Neuron (in vitro differentiated cells): ENCODE data around the gene PHTF1.

Source experiments
- H2AFZ ChIP-seq: one replicate; pipeline ENCODE4 v1.6.1; 2013; ENCODE audit warnings: low read depth, mild to moderate bottlenecking, inconsistent platforms, low read length, moderate library complexity
- H3K27me3 ChIP-seq: one replicate; pipeline ENCODE4 v1.6.1; 2013; ENCODE audit warnings: low read length; ENCODE audit not compliant: insufficient read depth
- H3K36me3 ChIP-seq: one replicate; pipeline ENCODE4 v1.6.1; 2013; ENCODE audit warnings: low read length; ENCODE audit not compliant: insufficient read depth
- H3K4me1 ChIP-seq: one replicate; pipeline ENCODE4 v1.6.1; 2013; ENCODE audit warnings: low read length; ENCODE audit not compliant: insufficient read depth
- H3K4me3 ChIP-seq: 2 replicates; pipeline ENCODE4 v1.5.1; 2013; ENCODE audit warnings: mild to moderate bottlenecking, low read length, moderate library complexity
- H3K9me3 ChIP-seq: one replicate; pipeline ENCODE4 v1.6.1; 2013; ENCODE audit warnings: low read length

PHTF1 gene

GRCh38 chr1:113683384-113684152 lies 75.7 kb downstream of the PHTF1 start:
- Histone ChIP-seq H3K4me1 (no peaks in the 10 kb centered on the region), H3K4me3 (no peak overlapping the region), H3K9me3 (no peaks in the 10 kb centered on the region), H3K36me3 (peaks cover 24% of the 10 kb centered on the region), H2AFZ (no peak overlapping the region), H3K27me3 (no peaks in the 10 kb centered on the region)

- Histone ChIP-seq H3K4me3 (no peak overlapping the region), H3K4me1 (no peaks in the 10 kb centered on the region)
These were observed 77.5 kb downstream of the PHTF1 start for GRCh38 chr1:113681596-113682337.

GRCh38 chr1:113678159-113678469 lies 81.2 kb downstream of the PHTF1 start:
- H3K36me3 ChIP-seq: peaks cover 8% of the 10 kb centered on the region

More at GRCh38 chr1:113681596-113682337, 77.5 kb downstream of the PHTF1 start:
- Histone ChIP-seq H3K36me3 (peaks cover 24% of the 10 kb centered on the region), H3K27me3 (no peaks in the 10 kb centered on the region), H3K9me3 (no peaks in the 10 kb centered on the region), H2AFZ (no peak overlapping the region)

GRCh38 chr1:113677250-113678158 lies 81.8 kb downstream of the PHTF1 start:
- no peaks in the 10 kb centered on the region for H3K4me1 ChIP-seq
- no peaks in the 10 kb centered on the region for H3K9me3 ChIP-seq
- H3K4me3 ChIP-seq: no peak overlapping the region
- H2AFZ ChIP-seq: no peak overlapping the region
- H3K27me3 ChIP-seq: no peaks in the 10 kb centered on the region
- peaks cover 3% of the 10 kb centered on the region for H3K36me3 ChIP-seq

More at GRCh38 chr1:113678159-113678469, 81.2 kb downstream of the PHTF1 start:
- no peaks in the 10 kb centered on the region for H3K27me3 ChIP-seq
- H3K4me1 ChIP-seq: no peaks in the 10 kb centered on the region
- H3K9me3 ChIP-seq: no peaks in the 10 kb centered on the region
- H3K4me3 ChIP-seq: no peak overlapping the region
- no peak overlapping the region for H2AFZ ChIP-seq

- Histone ChIP-seq H3K36me3 (peaks cover 3% of the 10 kb centered on the region), H3K9me3 (no peaks in the 10 kb centered on the region), H3K4me1 (no peaks in the 10 kb centered on the region), H3K27me3 (no peaks in the 10 kb centered on the region), H3K4me3 (no peak overlapping the region), H2AFZ (no peak overlapping the region)
These were observed 82.8 kb downstream of the PHTF1 start for GRCh38 chr1:113676524-113676923.

- Histone ChIP-seq H3K27me3 (no peaks in the 10 kb centered on the region), H3K4me3 (no peak overlapping the region), H3K9me3 (no peaks in the 10 kb centered on the region), H2AFZ (no peak overlapping the region), H3K36me3 (no peaks in the 10 kb centered on the region), H3K4me1 (no peaks in the 10 kb centered on the region)
These were observed 84.0 kb downstream of the PHTF1 start for GRCh38 chr1:113675302-113675701.

- H3K27me3 ChIP-seq: no peaks in the 10 kb centered on the region
- H3K4me3 ChIP-seq: no peak overlapping the region
- H2AFZ ChIP-seq: no peak overlapping the region
- no peaks in the 10 kb centered on the region for H3K4me1 ChIP-seq
- no peaks in the 10 kb centered on the region for H3K9me3 ChIP-seq
- no peaks in the 10 kb centered on the region for H3K36me3 ChIP-seq
These were observed 84.7 kb downstream of the PHTF1 start for GRCh38 chr1:113674591-113674990.

GRCh38 chr1:113672491-113672890 lies 86.8 kb downstream of the PHTF1 start:
- no peak overlapping the region for H2AFZ ChIP-seq
- H3K36me3 ChIP-seq: no peaks in the 10 kb centered on the region
- no peaks in the 10 kb centered on the region for H3K4me1 ChIP-seq
- H3K9me3 ChIP-seq: no peaks in the 10 kb centered on the region
- H3K4me3 ChIP-seq: no peak overlapping the region
- no peaks in the 10 kb centered on the region for H3K27me3 ChIP-seq

- no peaks in the 10 kb centered on the region for H3K9me3 ChIP-seq
- no peak overlapping the region for H2AFZ ChIP-seq
- no peaks in the 10 kb centered on the region for H3K36me3 ChIP-seq
- H3K4me3 ChIP-seq: no peak overlapping the region
- no peaks in the 10 kb centered on the region for H3K27me3 ChIP-seq
- H3K4me1 ChIP-seq: no peaks in the 10 kb centered on the region
These were observed 88.6 kb downstream of the PHTF1 start for GRCh38 chr1:113670650-113671049.

GRCh38 chr1:113669988-113670387 lies 89.3 kb downstream of the PHTF1 start:
- no peak overlapping the region for H2AFZ ChIP-seq
- H3K4me3 ChIP-seq: no peak overlapping the region
- H3K4me1 ChIP-seq: no peaks in the 10 kb centered on the region
- H3K9me3 ChIP-seq: no peaks in the 10 kb centered on the region
- no peaks in the 10 kb centered on the region for H3K27me3 ChIP-seq
- no peaks in the 10 kb centered on the region for H3K36me3 ChIP-seq

- Histone ChIP-seq H3K27me3 (no peaks in the 10 kb centered on the region), H3K4me1 (no peaks in the 10 kb centered on the region), H3K9me3 (no peaks in the 10 kb centered on the region), H2AFZ (no peak overlapping the region), H3K4me3 (no peak overlapping the region), H3K36me3 (peaks cover 5% of the 10 kb centered on the region)
These were observed 93.2 kb downstream of the PHTF1 start for GRCh38 chr1:113666126-113666525.

GRCh38 chr1:113665071-113665470 lies 94.2 kb downstream of the PHTF1 start:
- no peaks in the 10 kb centered on the region for H3K27me3 ChIP-seq
- H3K4me3 ChIP-seq: no peak overlapping the region
- H2AFZ ChIP-seq: no peak overlapping the region
- peaks cover 5% of the 10 kb centered on the region for H3K36me3 ChIP-seq
- peaks cover under 1% of the 10 kb centered on the region for H3K4me1 ChIP-seq
- H3K9me3 ChIP-seq: no peaks in the 10 kb centered on the region
